Esophagus muscularis mucosa (tissue), 4 donors: ENCODE results near the gene KRTAP19-8.

Experiments
- EP300 ChIP-seq: sonication (generic); formaldehyde crosslinking; IDR thresholded peaks from one replicate; pipeline ENCODE4 v1.6.1; 2017; ENCODE audit warnings: antibody characterized with exemption
- POLR2A ChIP-seq: fragments of 450-650 bp; IDR thresholded peaks from one replicate; pipeline ENCODE4 v1.6.1; 2017; ENCODE audit warnings: antibody characterized with exemption, moderate library complexity, mild to moderate bottlenecking, low read depth
- POLR2AphosphoS5 ChIP-seq, 2 donors: sonication (generic); formaldehyde crosslinking; IDR thresholded peaks; one replicate each; pipeline ENCODE4 v1.6.1; 2017; ENCODE audit warnings: antibody characterized with exemption in 2 of 2
- TF ChIP-seq, protein P1 (sequence below), 3 experiments: fragments of 200-600 bp in 2 of 3; fragments of 450-650 bp in 1 of 3; sonication (generic) in 2 of 3; IDR thresholded peaks; one replicate each; pipeline ENCODE4 v1.5.1; 2017 to 2019; ENCODE audit warnings: antibody characterized with exemption in 3 of 3, mild to moderate bottlenecking in 2 of 3, moderate library complexity in 1 of 3

DNA sequence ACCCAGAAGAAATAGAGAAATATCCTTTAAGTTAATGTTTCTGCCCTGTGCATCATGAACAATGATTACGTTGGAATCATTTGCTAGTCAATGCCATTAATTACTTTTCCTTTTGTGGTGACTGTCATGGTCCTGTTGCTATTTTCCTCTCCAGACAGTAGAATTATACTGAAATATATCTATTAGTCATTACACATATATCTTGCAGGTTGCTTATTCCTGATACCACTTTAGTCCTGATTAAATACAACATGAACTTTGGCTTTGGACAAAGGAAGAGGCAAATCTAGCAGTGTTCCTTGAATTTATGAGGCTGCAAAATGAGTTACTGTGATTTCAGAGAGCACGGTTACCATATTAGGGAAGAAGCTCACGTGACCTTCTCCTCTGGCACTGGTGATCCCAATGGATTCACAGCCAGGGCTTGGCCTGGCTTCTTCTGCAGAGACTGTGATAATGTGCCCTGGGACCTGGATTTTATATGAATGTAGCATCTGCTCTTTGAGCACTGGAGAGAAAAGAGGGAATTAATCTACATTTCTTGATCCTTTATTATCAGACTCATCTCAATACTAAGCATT is 12.4 kb upstream of the KRTAP19-8 start:
- TF ChIP-seq EP300 (no peak), POLR2A (no peak), POLR2AphosphoS5 (IDR thresholded peaks at IDR 0.05) (no peak)
- TF ChIP-seq, protein P1, sequence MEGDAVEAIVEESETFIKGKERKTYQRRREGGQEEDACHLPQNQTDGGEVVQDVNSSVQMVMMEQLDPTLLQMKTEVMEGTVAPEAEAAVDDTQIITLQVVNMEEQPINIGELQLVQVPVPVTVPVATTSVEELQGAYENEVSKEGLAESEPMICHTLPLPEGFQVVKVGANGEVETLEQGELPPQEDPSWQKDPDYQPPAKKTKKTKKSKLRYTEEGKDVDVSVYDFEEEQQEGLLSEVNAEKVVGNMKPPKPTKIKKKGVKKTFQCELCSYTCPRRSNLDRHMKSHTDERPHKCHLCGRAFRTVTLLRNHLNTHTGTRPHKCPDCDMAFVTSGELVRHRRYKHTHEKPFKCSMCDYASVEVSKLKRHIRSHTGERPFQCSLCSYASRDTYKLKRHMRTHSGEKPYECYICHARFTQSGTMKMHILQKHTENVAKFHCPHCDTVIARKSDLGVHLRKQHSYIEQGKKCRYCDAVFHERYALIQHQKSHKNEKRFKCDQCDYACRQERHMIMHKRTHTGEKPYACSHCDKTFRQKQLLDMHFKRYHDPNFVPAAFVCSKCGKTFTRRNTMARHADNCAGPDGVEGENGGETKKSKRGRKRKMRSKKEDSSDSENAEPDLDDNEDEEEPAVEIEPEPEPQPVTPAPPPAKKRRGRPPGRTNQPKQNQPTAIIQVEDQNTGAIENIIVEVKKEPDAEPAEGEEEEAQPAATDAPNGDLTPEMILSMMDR (IDR thresholded peaks at IDR 0.05), result no peak
